K562 (cell line): ENCODE results near the gene C4BPB. TPM values are rescaled to one million over a fixed set of nuclear protein-coding genes. Genes with fewer than 3 reads are reported as not detected.

Experiments
- ATAC-seq: fragments of 200-7000 bp; cut with Tn5 transposase; 3 replicates; pipeline ENCODE4 v1.9.1; 2020; ENCODE audit warnings: moderate library complexity
- BruUV-seq: library from RNA; stranded (reverse); fragments of 400-500 nt; replicated peaks from 2 replicates; lab custom pipeline; 2021; lab: Mats Ljungman, UMichigan
- CTCF ChIA-PET: fragments of 300-600 bp; formaldehyde crosslinking; extraction: SDS; loops from one replicate; lab custom pipeline; 2021; ENCODE audit warnings: low intra/inter-chr PET ratio; lab: Yijun Ruan, JAX
- POLR2A ChIA-PET: fragments of 300-600, 350-650 bp; sonication (Branson Sonifier 250); formaldehyde crosslinking; extraction: SDS; loops from one replicate; lab custom pipeline; 2021; ENCODE audit warnings: antibody characterized with exemption, inconsistent platforms; lab: Yijun Ruan, JAX
- DNase-seq, 4 experiments: peaks; one replicate each; pipeline versions ENCODE4 v3.0.0 to v3.0.0-alpha.2; 2011 to 2018; ENCODE audit warnings: low spot score in 3 of 4, mixed read lengths in 3 of 4; ENCODE audit errors: extremely low read depth in 1 of 4
- FAIRE-seq: peaks from 2 replicates; lab custom pipeline; 2011; peaks lifted over from hg19 to GRCh38; lab: Jason Lieb, UNC
- H2AFZ ChIP-seq: 2 replicates; pipeline ENCODE4 v1.6.0; 2011; ENCODE audit warnings: low read depth, low read length, control low read depth, inconsistent platforms
- H3K27ac ChIP-seq: fragments of 200-600 bp; 3 replicates; pipeline ENCODE4 v1.8.0; 2011; ENCODE audit warnings: low read depth, mild to moderate bottlenecking, control low read depth, inconsistent platforms, low read length, moderate library complexity, mixed read lengths; ENCODE audit errors: extremely low read depth
- H3K27me3 ChIP-seq, 2 experiments: fragments of 300-600 bp in 1 of 2; 2 replicates in 1 of 2; 3 replicates in 1 of 2; pipeline versions ENCODE4 v1.6.0 to v1.8.0; 2011; ENCODE audit warnings: inconsistent platforms in 2 of 2, low read length in 2 of 2, mild to moderate bottlenecking in 1 of 2, mixed read lengths in 1 of 2, moderate library complexity in 1 of 2; ENCODE audit not compliant: control insufficient read depth in 2 of 2, insufficient read depth in 2 of 2
- H3K36me3 ChIP-seq: fragments of 300-600 bp; 3 replicates; pipeline ENCODE4 v1.8.0; 2011; ENCODE audit warnings: mild to moderate bottlenecking, low read length, inconsistent platforms; ENCODE audit not compliant: control insufficient read depth, insufficient read depth
- H3K4me1 ChIP-seq, 2 experiments: fragments of 200-600 bp in 1 of 2; replicated peaks in 1 of 2; 2 replicates in 1 of 2; 3 replicates in 1 of 2; pipeline versions ENCODE4 v1.5.1 to v1.8.0; 2011; ENCODE audit warnings: inconsistent platforms in 2 of 2, low read length in 2 of 2, mild to moderate bottlenecking in 1 of 2, mixed read lengths in 1 of 2, moderate library complexity in 1 of 2; ENCODE audit not compliant: control insufficient read depth in 2 of 2, insufficient read depth in 2 of 2
- H3K4me2 ChIP-seq: 2 replicates; pipeline ENCODE4 v1.6.1; 2011; ENCODE audit warnings: low read length, control low read depth, inconsistent platforms, mixed read lengths; ENCODE audit not compliant: insufficient read depth
- H3K4me3 ChIP-seq: fragments of 200-600 bp; sonication (generic), shearing (Covaris generic); 2 replicates; pipeline ENCODE4 v1.5.1; 2016; ENCODE audit warnings: control low read depth, inconsistent platforms
- H3K79me2 ChIP-seq: fragments of 200-600 bp; 3 replicates; pipeline ENCODE4 v1.8.0; 2011; ENCODE audit warnings: low read length, inconsistent platforms; ENCODE audit not compliant: control insufficient read depth, insufficient read depth
- H3K9ac ChIP-seq, 2 experiments: 2 replicates each; pipeline versions ENCODE4 v1.6.0 to v1.6.1; 2011; ENCODE audit warnings: low read depth in 2 of 2, low read length in 2 of 2, control low read depth in 1 of 2, inconsistent platforms in 1 of 2, mild to moderate bottlenecking in 1 of 2, mixed read lengths in 1 of 2; ENCODE audit not compliant: insufficient read depth in 1 of 2
- H3K9me1 ChIP-seq: one replicate; pipeline ENCODE4 v1.6.0; 2011; ENCODE audit warnings: inconsistent platforms, mild to moderate bottlenecking, low read length, moderate library complexity; ENCODE audit not compliant: control insufficient read depth, insufficient read depth
- H3K9me3 ChIP-seq: replicated peaks from 2 replicates; pipeline ENCODE4 v1.5.1; 2011; ENCODE audit warnings: low read depth, low read length, inconsistent platforms; ENCODE audit not compliant: control insufficient read depth, insufficient read depth
- H4K20me1 ChIP-seq: replicated peaks from 2 replicates; pipeline ENCODE4 v1.6.1; 2011; ENCODE audit warnings: low read length, inconsistent platforms, mixed read lengths; ENCODE audit not compliant: control insufficient read depth, insufficient read depth
- CBFA2T3 ChIP-seq: fragments of 450-650 bp; IDR thresholded peaks from 2 replicates; pipeline ENCODE4 v1.6.1; 2017
- FOXA3 ChIP-seq, 2 experiments: fragments of 450-650 bp in 1 of 2; sonication (generic) in 1 of 2; formaldehyde crosslinking; IDR thresholded peaks in 1 of 2; conservative IDR thresholded peaks in 1 of 2; 2 replicates each; pipeline versions ENCODE4 v1.4.0 to v1.8.0; 2020 to 2022; ENCODE audit warnings: mild to moderate bottlenecking in 2 of 2, missing genetic modification reagents in 1 of 2
- GATAD2B ChIP-seq: fragments of 450-650 bp; IDR thresholded peaks from 2 replicates; pipeline ENCODE4 v1.6.1; 2017; ENCODE audit warnings: mild to moderate bottlenecking, borderline replicate concordance
- JUN ChIP-seq, 2 experiments: sonication (generic) in 1 of 2; formaldehyde crosslinking in 1 of 2; IDR thresholded peaks; 2 replicates each; pipeline versions ENCODE4 v1.6.1 to v1.8.0; 2012 to 2022; ENCODE audit warnings: borderline replicate concordance in 2 of 2, mild to moderate bottlenecking in 2 of 2, improper control_type of control experiment in 1 of 2, low read depth in 1 of 2, low read length in 1 of 2, missing genetic modification reagents in 1 of 2
- KDM2B ChIP-seq: fragments of 250-450 bp; sonication (Bioruptor Pico); IDR thresholded peaks from 2 replicates; pipeline ENCODE4 v1.8.0; 2021; ENCODE audit warnings: mild to moderate bottlenecking, moderate library complexity
- MLLT1 ChIP-seq, 2 experiments: fragments of 450-650 bp; IDR thresholded peaks; 2 replicates each; pipeline ENCODE4 v1.6.1; 2016
- NBN ChIP-seq: fragments of 450-650 bp; IDR thresholded peaks from 2 replicates; pipeline ENCODE4 v1.6.1; 2016; ENCODE audit warnings: low read depth, mild to moderate bottlenecking
- NEUROD1 ChIP-seq: fragments of 150-350 bp; IDR thresholded peaks from 2 replicates; pipeline ENCODE4 v1.6.1; 2014; ENCODE audit warnings: borderline replicate concordance, low read length, low read depth; ENCODE audit not compliant: partially characterized antibody
- NFXL1 ChIP-seq: fragments of 450-650 bp; formaldehyde crosslinking; IDR thresholded peaks from 2 replicates; pipeline ENCODE4 v1.4.0; 2021; ENCODE audit warnings: mild to moderate bottlenecking
- POLR2H ChIP-seq: IDR thresholded peaks from 2 replicates; pipeline ENCODE4 v1.6.1; 2016; ENCODE audit warnings: missing genetic modification characterization, low read depth, mild to moderate bottlenecking, control low read depth, missing compliant biosample characterization, moderate library complexity
- PPARD ChIP-seq: fragments of 250-450 bp; sonication (Bioruptor Pico); IDR thresholded peaks from 2 replicates; pipeline ENCODE4 v1.8.0; 2022; ENCODE audit warnings: inconsistent platforms, mild to moderate bottlenecking, moderate library complexity
- RAD21 ChIP-seq, 2 experiments: fragments of 250-450 bp in 1 of 2; fragments of 450-650 bp in 1 of 2; sonication (Bioruptor Pico) in 1 of 2; formaldehyde crosslinking in 1 of 2; IDR thresholded peaks in 1 of 2; conservative IDR thresholded peaks in 1 of 2; 2 replicates each; pipeline versions ENCODE4 v1.4.0 to v1.8.0; 2020 to 2022; ENCODE audit warnings: mild to moderate bottlenecking in 2 of 2, moderate library complexity in 1 of 2
- RBM39 ChIP-seq: fragments of 200-400 bp; formaldehyde crosslinking; optimal IDR thresholded peaks from 2 replicates; pipeline ENCODE3; 2018; ENCODE audit warnings: low read depth, low read length
- ZNF347 ChIP-seq: fragments of 450-650 bp; formaldehyde crosslinking; IDR thresholded peaks from 2 replicates; pipeline ENCODE4 v1.4.0; 2020; ENCODE audit warnings: low read depth, mild to moderate bottlenecking, moderate library complexity
- ZNF445 ChIP-seq: fragments of 250-450 bp; sonication (Bioruptor Pico); IDR thresholded peaks from 2 replicates; pipeline ENCODE4 v1.4.0; 2020; ENCODE audit warnings: low read depth, mild to moderate bottlenecking, moderate library complexity
- ZZZ3 ChIP-seq: fragments of 450-650 bp; IDR thresholded peaks from 2 replicates; pipeline ENCODE4 v1.6.1; 2016; ENCODE audit warnings: antibody characterized with exemption, mild to moderate bottlenecking, moderate library complexity
- WGBS: fragments of 100-300 bp; shearing (Covaris generic); methylation state at CpG from one replicate; pipeline ENCODE4 v1.1.6; 2016; ENCODE audit warnings: low coverage, mixed read lengths; ENCODE audit not compliant: insufficient coverage; ENCODE audit errors: missing lambda C conversion rate; 5-methylcytosine and 5-hydroxymethylcytosine counted together
- in situ Hi-C: fragments of 300-500 bp; cut with MboI; formaldehyde crosslinking; loops from 4 replicates; pipeline ENCODE4 v1.15.0; 2018; ENCODE audit warnings: inconsistent platforms, mixed read lengths
- intact Hi-C: fragments of 100-400 bp; cut with micrococcal nuclease; formaldehyde crosslinking; loops from 2 replicates; pipeline ENCODE4 v1.14.2; 2022
- polyA plus RNA-seq, 8 experiments: library from polyadenylated mRNA; depleted of rRNA in 4 of 8; stranded (reverse) in 5 of 8; unstranded in 3 of 8; fragments of >200 nt; fragmentation: Nextera tagmentation in 2 of 8; fragmentation: Illumina TruSeq in 1 of 8; extraction: Ambion mirVana in 2 of 8; extraction: Trizol in 1 of 8; gene quantifications; 2 replicates each; pipeline versions ENCODE4 v1.2.1 to v1.2.3, GENCODE V29; 2011 to 2014; ENCODE audit warnings: inconsistent platforms in 1 of 8, missing spikeins in 1 of 8
- total RNA-seq, 7 experiments: library from RNA; depleted of rRNA in 6 of 7; stranded (reverse); fragments of >200 nt in 6 of 7; fragmentation: Illumina TruSeq in 2 of 7; extraction: Trizol in 2 of 7; gene quantifications; 2 replicates each; pipeline versions ENCODE4 v1.2.1 to v1.2.3, GENCODE V29; 2011 to 2021; ENCODE audit warnings: low replicate concordance in 1 of 7
- TF ChIP-seq, protein P1 (sequence below): sonication (generic); IDR thresholded peaks from 2 replicates; pipeline ENCODE4 v1.6.1; 2016
- TF ChIP-seq, protein P2 (sequence below): fragments of 250-450 bp; sonication (Bioruptor Pico); IDR thresholded peaks from 2 replicates; pipeline ENCODE4 v1.9.0; 2021; ENCODE audit warnings: mild to moderate bottlenecking

The C4BPB gene
- total and polyA plus RNA-seq, 9 of the 15 experiments (the other 6 are each of a cell fraction or from before 2014, with no cell fraction given): not detected

DNA sequence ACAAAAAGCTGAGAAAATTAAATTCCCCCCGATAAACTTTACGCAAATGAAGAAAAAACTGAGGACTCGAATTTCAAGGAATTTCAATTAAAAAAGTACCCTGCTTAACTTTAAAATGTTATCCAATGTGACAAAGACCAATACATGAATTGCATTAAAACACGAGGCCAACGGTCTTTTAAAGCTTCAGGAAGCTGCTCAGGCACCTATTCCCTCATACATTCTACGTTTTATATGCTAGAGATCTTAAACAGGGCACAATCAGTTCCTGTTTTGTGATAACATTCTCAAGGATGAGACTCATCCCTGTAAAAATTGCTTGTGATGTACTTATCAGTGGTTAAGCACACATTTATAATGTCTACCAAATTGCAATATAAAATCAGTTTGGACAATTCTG, 40.6 kb upstream of the C4BPB start (continued):
- TF ChIP-seq MLLT1 (IDR thresholded peaks at IDR 0.05): 0 out of 4 replicates have a peak, but pooled peaks of 1 of the 2 experiments have one; percentile 8
- TF ChIP-seq KDM2B (CRISPR knock-in tag): no peak
- peak; percentile 55; the same call in 1 of the 2 replicates for TF ChIP-seq NFXL1 (CRISPR knock-in tag)
- TF ChIP-seq RAD21 (CRISPR knock-in tag; conservative IDR thresholded peaks at IDR 0.05 in 1 of 2, IDR thresholded peaks at IDR 0.05 in 1 of 2): 0 out of 4 replicates have a peak, but pooled peaks of 1 of the 2 experiments have one; percentile 2
- TF ChIP-seq NBN: 0 out of 2 replicates have a peak, but pooled peaks have one; percentile 10

DNA sequence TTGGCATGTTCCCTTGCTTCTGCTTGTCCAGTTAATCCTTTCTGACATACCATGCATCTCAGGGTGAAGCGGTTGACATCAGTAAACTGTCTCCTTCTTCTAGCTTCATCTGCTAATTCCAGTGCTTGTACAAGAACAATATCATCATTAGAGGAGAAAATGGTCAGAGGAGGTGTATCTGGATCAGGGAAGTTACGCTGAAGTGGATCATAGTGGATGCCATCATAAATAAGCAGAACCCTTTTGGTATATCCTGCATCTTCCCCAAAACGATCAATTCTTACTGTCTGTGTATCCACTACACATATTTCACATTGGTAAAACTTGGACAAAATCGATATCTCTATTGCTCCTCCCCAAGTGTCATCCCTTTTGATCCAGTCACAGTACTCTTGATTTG, 39.6 kb upstream of the C4BPB start:
- intact Hi-C loops: no loop called here
- in situ Hi-C loops: no loop called here
- POLR2A ChIA-PET: interaction anchor here (1.1 to 9.8 kb wide), 5 partner anchors 8 to 471 kb away, joined by 4 to 104 read pairs (median 23); partner anchors contain the start of gene C1orf116
- no peaks in the 10 kb centered on the region for H3K27me3 ChIP-seq
- peak overlapping the region; percentile 92 for H3K4me3 ChIP-seq
- H3K9me3 ChIP-seq: no peaks in the 10 kb centered on the region
- ATAC-seq (no peak), DNase-seq (no peak), FAIRE-seq (no peak)
- 50% methylated on average over 4 of the region's 4 CpGs for WGBS
- BruUV-seq: no TSS peak
- H2AFZ ChIP-seq: no peak overlapping the region
- CTCF ChIA-PET: interaction anchor here (2.3 kb wide), 1 partner anchor 28 kb away, joined by 17 read pairs; no protein-coding TSS in a partner anchor
- peaks cover 12 to 51% of the 10 kb centered on the region in 2 experiments for H3K4me1 ChIP-seq
- peak overlapping the region; percentile 85 to 98; a peak in 3 of 4 replicates for H3K9ac ChIP-seq
- H3K4me2 ChIP-seq: peak overlapping the region; percentile 99
- H4K20me1 ChIP-seq: peaks cover 18% of the 10 kb centered on the region
- peaks cover 89% of the 10 kb centered on the region for H3K79me2 ChIP-seq
- H3K36me3 ChIP-seq: peaks cover 60% of the 10 kb centered on the region
- H3K27ac ChIP-seq: peak overlapping the region; percentile 94
- H3K9me1 ChIP-seq: no peaks in the 10 kb centered on the region
- TF ChIP-seq NFXL1 (CRISPR knock-in tag) (no peak), RBM39 (peak; percentile 80), ZZZ3 (no peak), POLR2H (tag) (no peak), NEUROD1 (no peak), FOXA3 (CRISPR knock-in tag; conservative IDR thresholded peaks at IDR 0.05 in 1 of 2, IDR thresholded peaks at IDR 0.05 in 1 of 2) (0 out of 4 replicates have a peak, but pooled peaks of 1 of the 2 experiments have one; percentile 49), PPARD (CRISPR knock-in tag) (no peak), ZNF347 (no peak), CBFA2T3 (no peak), ZNF445 (CRISPR knock-in tag) (no peak), GATAD2B (0 out of 2 replicates have a peak, but pooled peaks have one; percentile 16), JUN (IDR thresholded peaks at IDR 0.05; ENCODE audit: borderline replicate concordance, low read depth, low read length) (no peak), JUN (CRISPR knock-in tag; IDR thresholded peaks at IDR 0.05; ENCODE audit: borderline replicate concordance) (0 out of 2 replicates have a peak, but pooled peaks have one; percentile 43)
- TF ChIP-seq, protein P1, sequence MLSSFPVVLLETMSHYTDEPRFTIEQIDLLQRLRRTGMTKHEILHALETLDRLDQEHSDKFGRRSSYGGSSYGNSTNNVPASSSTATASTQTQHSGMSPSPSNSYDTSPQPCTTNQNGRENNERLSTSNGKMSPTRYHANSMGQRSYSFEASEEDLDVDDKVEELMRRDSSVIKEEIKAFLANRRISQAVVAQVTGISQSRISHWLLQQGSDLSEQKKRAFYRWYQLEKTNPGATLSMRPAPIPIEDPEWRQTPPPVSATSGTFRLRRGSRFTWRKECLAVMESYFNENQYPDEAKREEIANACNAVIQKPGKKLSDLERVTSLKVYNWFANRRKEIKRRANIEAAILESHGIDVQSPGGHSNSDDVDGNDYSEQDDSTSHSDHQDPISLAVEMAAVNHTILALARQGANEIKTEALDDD: no peak
- TF ChIP-seq, protein P2, sequence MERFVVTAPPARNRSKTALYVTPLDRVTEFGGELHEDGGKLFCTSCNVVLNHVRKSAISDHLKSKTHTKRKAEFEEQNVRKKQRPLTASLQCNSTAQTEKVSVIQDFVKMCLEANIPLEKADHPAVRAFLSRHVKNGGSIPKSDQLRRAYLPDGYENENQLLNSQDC (CRISPR knock-in tag): no peak
